Measurements from ENCODE around the gene MAML1. TPM values are rescaled to one million over a fixed set of nuclear protein-coding genes. Genes with fewer than 3 reads are reported as not detected.

Gene MAML1
- total and polyA plus RNA-seq, 2 experiments from 2014 or later, result 9.6 to 43.9 TPM

DNA sequence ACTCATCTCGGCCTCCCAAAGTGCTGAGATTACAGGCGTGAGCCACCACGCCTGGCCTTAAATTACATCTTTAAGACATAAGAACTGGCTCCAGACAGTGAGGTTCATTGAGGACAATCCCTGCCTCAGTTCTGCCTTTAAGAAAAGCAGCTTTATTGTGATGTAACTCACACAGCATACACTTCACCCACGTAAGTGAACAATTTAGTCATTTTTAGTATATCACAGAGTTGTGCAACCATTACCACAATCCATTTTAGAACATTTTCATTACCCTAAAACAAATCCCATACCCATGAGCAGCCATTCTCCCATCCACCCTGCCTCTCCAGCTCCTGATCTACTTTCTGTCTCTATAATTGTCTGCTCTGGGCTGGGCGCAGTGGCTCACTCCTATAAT is 37.2 kb downstream of the MAML1 start (continued):
- no peak for TF ChIP-seq REST (IDR thresholded peaks at IDR 0.05; ENCODE audit: unreplicated experiment)
- no peak for TF ChIP-seq ETS1 (IDR thresholded peaks at IDR 0.05)
- TF ChIP-seq, protein P1, sequence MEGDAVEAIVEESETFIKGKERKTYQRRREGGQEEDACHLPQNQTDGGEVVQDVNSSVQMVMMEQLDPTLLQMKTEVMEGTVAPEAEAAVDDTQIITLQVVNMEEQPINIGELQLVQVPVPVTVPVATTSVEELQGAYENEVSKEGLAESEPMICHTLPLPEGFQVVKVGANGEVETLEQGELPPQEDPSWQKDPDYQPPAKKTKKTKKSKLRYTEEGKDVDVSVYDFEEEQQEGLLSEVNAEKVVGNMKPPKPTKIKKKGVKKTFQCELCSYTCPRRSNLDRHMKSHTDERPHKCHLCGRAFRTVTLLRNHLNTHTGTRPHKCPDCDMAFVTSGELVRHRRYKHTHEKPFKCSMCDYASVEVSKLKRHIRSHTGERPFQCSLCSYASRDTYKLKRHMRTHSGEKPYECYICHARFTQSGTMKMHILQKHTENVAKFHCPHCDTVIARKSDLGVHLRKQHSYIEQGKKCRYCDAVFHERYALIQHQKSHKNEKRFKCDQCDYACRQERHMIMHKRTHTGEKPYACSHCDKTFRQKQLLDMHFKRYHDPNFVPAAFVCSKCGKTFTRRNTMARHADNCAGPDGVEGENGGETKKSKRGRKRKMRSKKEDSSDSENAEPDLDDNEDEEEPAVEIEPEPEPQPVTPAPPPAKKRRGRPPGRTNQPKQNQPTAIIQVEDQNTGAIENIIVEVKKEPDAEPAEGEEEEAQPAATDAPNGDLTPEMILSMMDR (conservative IDR thresholded peaks at IDR 0.05; ENCODE audit: low read depth in 2 of 2), result no peak

DNA sequence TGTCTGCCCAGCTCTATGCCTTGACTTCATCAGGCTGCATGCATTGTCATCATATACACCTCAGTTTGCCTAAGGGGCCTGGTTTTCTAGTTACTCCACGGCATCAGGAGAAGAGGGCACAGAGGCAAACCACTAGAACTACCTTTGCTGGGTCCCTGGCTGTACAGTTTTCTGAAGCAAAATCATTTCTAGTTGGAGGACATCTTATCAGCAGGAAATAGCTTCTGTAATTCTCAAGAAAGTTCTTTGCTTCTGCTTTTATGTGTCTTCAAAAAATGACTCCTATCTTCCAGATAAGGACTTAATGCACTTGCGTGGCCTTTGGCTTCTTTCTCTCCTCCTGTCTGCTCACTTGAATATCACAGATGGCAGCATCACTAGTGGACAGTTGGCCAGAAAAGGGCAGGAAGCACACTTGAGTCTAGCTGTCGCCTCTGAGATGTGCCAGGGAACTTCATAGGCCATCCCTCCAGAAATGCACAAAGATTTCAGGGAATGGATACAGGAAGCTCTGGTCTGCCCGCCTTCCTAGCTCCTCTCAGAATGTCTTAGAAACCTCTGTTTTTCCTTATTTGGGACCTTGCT is 38.8 kb downstream of the MAML1 start:
- H3K27ac Mint-ChIP-seq, result no peak overlapping the region
- no peaks in the 10 kb centered on the region for H3K9me2 ChIP-seq (ENCODE audit: insufficient read depth)
- H3K27me3 Mint-ChIP-seq (ENCODE audit: insufficient read depth, low read depth, poor library complexity), result peaks cover 8% of the 10 kb centered on the region
- H3K4me1 Mint-ChIP-seq, result peaks cover 3% of the 10 kb centered on the region; the same call in 2 of the 3 replicates
- peaks cover 19% of the 10 kb centered on the region; the same call in 1 of the 2 replicates for H4K20me1 ChIP-seq (replicated peaks; ENCODE audit: insufficient read depth)
- TF ChIP-seq EZH2 (IDR thresholded peaks at IDR 0.05; ENCODE audit: low read depth, unreplicated experiment) (no peak), NANOG (IDR thresholded peaks at IDR 0.05; ENCODE audit: borderline replicate concordance) (no peak), ZNF331 (CRISPR knock-in tag; IDR thresholded peaks at IDR 0.05; ENCODE audit: low read depth) (no peak), REST (IDR thresholded peaks at IDR 0.05; ENCODE audit: unreplicated experiment) (no peak), STAT1 (IDR thresholded peaks at IDR 0.05; ENCODE audit: unreplicated experiment) (no peak), CREB1 (CRISPR knock-in tag; IDR thresholded peaks at IDR 0.05; ENCODE audit: low read depth) (no peak), EZH2phosphoT487 (IDR thresholded peaks at IDR 0.05; ENCODE audit: unreplicated experiment) (no peak), ETS1 (IDR thresholded peaks at IDR 0.05) (no peak)
- peaks cover 29% of the 10 kb centered on the region; the same call in 1 of the 2 replicates for H3F3A ChIP-seq (replicated peaks; ENCODE audit: low read depth)
- H3K9me3 Mint-ChIP-seq, result no peaks in the 10 kb centered on the region
- H3K4me2 ChIP-seq, result no peak overlapping the region
- peaks cover 20% of the 10 kb centered on the region for H3K79me2 ChIP-seq (replicated peaks; ENCODE audit: insufficient read depth)
- peaks cover 86% of the 10 kb centered on the region for H3K36me3 Mint-ChIP-seq (ENCODE audit: low read depth)
- no peak for ATAC-seq
- no peaks in the 10 kb centered on the region for H3K4me1 ChIP-seq (ENCODE audit: insufficient read depth)
- no peak overlapping the region for H2AFZ ChIP-seq
- H3K4me3 ChIP-seq, result no peak overlapping the region
- H3K27ac ChIP-seq (ENCODE audit: low read depth), result no peak overlapping the region
- H3K27me3 ChIP-seq (ENCODE audit: insufficient read depth), result no peaks in the 10 kb centered on the region
- H3K36me3 ChIP-seq (ENCODE audit: insufficient read depth), result peaks cover 59% of the 10 kb centered on the region
- no peak for DNase-seq (ENCODE audit: low spot score)
- H3K4me3 Mint-ChIP-seq, result no peak overlapping the region

Data from GM23338 (cell line).